ENCODE results near the gene FAAP100.

The FAAP100 gene

DNA sequence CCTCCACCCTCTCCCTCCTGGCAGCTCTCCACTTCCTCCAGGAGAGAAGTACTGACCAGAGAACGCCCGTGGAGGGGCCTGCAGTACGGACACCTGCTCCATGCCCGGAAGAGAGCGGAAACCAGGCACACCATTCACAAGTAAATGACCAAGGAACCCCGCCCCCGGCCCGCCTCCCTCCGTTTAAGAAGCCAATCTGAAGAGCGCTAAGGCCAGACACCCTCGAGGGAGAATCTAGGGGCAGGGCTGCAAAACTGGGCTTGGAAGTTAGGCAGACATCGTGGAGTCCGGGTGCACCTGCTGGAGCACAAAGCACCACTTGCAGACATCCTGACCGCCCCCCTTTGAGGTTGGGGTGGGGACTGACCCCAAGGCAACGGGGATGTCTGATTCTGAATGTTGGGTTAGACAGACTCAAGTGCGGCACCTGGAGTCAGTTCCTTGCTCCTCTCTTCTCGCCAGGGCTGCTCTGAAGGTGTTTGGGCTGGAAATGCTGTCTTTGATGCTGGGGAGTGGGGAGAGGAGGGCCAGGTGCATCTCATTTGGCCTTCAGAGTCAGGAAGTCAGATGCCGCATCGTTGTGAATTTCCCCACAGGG is 964 bp upstream of the FAAP100 start:
- DNase-seq = peak; percentile 73

- no peak for DNase-seq
These were observed 502 bp downstream of the FAAP100 start for GRCh38 chr17:81551458-81552243.

- no peak for DNase-seq
These were observed 1.2 kb downstream of the FAAP100 start for GRCh38 chr17:81550830-81551457.

- no peak for DNase-seq
These were observed 1.9 kb downstream of the FAAP100 start for GRCh38 chr17:81550285-81550684.

DNA sequence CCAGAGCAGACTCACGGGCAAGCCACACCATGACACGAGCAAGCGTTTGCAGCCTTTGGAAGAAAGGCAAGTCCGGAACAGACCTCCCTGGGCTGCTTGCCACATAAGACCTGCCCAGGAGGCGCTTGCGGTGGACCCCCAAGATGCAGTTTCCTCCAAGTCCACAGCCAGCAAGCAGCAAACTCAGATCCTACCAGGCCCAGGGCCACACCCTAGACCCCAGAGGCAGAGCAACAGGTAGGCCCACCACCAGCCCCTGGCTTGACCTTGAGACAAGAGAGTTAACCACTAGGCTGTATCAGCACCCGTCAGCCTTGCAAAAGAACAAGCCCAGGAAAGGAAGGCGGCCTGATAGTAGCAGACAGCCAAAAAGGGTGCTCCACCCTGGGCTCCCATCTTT is 2.3 kb downstream of the FAAP100 start:
- DNase-seq = no peak

DNA sequence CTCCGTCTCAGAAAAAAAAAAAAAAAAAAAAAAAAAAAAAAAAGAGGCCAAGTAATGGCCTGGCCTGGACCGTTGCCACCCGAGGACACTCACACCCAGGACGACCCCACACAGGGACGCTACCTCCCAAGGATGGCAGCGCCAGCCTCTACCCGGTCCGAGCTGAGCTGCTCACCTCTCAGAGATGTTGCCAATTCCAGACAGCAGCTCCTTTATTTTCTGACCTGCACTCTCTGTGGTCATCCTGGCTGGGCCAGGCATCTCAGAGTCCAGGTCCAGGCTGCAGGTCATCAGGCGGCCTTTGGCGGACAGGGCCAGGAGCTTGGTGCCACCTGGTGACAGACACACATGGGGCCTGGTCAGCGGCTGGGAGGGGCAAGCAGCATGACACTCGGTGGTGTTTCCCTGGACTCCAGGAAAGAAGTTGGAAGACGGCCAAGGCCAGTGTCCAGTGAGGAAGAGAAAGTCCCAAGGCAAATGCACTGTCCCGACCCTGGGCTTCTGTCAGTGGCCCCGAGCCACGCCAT is 3.1 kb downstream of the FAAP100 start:
- DNase-seq = no peak

DNA sequence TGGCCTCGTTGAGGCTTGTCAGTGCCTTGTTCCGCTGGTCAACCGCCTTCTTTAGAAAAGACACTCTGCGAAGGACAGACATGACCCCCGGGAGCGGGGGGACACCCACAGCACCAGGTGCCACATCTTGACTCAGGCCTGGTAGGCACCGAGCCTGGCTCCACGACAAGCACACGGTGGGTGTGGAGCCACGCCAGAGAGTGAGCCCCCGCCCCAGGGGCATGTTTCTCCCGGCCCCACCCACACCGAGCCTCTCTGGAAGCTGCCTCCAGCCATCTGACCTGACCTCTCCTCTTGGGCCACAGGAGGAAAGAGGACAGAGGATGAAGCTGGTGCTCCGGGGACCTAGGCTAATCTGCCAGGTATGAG is 4.6 kb downstream of the FAAP100 start:
- no peak for DNase-seq

- DNase-seq = no peak
These were observed 5.1 kb downstream of the FAAP100 start for GRCh38 chr17:81546906-81547613.

- no peak for DNase-seq
These were observed 6.8 kb downstream of the FAAP100 start for GRCh38 chr17:81545160-81545949.

GRCh38 chr17:81544281-81544974 is 7.7 kb downstream of the FAAP100 start:
- no peak for DNase-seq

DNA sequence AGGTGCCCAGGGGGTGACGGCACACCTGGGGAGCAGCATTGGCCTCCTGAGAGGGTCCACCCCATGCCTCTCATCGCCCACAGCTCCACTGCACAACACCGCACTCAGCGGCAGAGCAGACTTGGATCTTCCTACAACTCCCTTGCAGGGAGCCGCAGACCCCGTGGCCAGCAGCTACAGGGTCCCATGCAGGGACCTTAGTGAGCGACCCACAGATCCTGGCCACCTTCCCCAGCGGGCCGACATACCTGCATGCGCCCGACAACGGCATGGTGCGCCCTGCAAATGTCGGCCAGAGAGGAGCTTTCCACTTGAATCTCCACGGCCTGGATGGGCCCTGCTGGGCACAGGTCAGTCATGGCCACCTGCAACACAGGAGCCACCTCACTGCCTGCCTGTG is 8.4 kb downstream of the FAAP100 start:
- DNase-seq = no peak

GRCh38 chr17:81543339-81543675 is 8.8 kb downstream of the FAAP100 start:
- no peak for DNase-seq

DNA sequence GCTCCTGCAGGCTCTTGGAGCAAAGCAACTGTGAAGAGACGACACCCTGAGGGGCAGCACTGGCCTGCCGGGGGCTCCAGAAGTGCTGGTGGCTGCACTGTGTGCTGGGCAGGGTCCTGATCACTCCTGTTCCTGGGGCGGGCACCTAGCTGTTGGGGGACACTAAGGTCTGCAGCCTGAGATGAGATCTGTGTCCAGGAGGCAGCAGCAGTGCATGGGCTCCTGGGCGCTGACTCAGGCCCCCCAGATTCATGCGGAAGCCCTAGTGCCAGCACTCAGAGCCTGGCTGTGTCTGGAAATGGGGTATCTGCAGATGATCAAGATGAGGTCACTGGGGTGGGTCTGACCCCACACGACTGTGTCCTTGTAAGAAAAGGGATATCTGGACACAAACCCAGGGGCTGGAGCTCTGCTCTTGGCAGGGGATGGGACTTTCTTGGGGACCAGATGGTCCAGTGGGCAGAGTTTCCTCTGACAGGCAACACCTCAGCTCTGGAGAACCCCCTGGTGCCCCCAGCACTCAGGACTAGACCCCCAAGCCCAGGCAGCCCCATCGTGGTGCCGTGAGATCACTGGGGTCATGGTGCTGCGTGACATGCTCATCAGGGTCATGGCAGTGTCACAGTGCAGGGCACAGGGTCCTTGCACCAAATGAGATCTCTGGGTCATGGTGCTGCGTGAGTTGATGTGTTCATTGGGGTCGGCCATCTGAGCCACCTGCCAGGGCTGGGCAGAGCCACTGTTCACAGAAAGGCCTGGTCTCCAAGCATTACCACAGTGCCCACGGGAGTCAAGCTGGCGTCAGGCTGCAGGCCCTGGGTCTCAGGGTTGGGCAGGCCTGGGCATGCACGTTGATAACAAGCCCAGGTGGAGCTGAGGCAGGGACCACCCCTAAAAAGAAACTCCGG is 9.5 kb downstream of the FAAP100 start:
- no peak for DNase-seq

GRCh38 chr17:81541123-81541522 is 11.0 kb downstream of the FAAP100 start:
- no peak for DNase-seq

DNA sequence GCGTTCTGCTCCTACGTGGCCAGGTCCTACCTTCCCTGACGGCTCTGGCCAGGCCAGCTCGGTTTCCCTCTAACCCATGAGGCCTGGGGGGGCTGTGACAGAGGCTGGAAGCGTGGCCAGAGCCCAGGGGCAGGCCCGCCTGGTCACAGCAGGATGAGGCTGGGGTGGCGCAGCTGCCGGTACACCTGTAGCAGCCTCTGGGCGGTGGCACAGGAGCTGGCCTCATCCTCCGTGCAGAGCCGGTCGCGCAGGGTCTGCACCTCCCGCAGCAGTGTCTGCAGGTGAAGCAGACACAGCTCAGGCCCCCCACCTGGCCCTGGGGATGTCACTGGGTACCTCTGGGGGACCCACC is 11.5 kb downstream of the FAAP100 start:
- no peak for DNase-seq

- no peak for DNase-seq
These were observed 12.0 kb downstream of the FAAP100 start for GRCh38 chr17:81539961-81540675.

GRCh38 chr17:81539571-81539900 is 12.6 kb downstream of the FAAP100 start:
- DNase-seq = no peak

DNA sequence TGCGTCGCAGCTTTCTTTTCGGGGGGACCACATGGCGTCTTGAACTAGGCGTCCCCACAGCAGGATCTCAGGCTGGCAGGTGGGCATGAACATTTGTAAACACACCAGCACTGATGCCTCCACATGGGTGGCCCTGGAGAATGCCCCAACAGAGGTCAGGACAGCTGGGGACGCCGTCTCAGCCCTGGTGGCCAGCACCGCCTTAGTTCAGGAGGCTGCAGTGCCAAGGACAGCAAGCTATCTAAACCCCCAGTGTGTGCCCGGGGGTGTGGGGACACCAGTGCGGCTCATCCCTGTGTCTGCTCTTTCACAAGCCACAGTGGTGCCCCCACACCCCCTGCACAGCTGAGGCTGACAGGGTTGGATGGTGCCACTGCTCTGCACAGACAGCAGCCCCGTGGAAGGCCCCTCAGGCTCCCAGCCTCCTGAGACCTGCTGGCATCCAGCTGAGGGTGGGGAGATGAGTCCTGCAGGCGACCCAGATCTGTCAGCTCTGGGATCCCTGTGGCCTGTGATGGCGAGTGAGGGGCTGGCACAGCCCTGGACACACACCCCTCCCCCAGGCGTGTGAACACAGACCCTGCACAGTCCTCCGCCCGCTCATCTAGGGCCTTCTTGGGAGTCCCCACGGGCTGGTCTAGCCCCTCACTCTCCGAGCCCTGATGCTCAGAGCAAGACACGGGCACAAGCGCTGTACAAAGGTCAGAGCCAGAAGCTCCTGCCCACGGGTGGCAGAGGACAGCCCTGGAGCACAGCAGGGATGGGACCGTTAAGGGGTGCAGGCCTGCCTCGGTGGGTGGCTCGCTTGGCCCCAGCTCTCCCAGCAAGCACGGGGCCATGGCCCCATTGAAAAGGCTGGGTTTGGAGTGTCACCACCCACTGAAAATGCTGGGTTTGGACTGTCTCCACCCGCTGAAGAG is 13.2 kb downstream of the FAAP100 start:
- DNase-seq = no peak

- DNase-seq = no peak
These were observed 14.1 kb downstream of the FAAP100 start for GRCh38 chr17:81537856-81538555.

Data from CD4-positive, alpha-beta T cell treated with Interleukin-15 for 1 hour (primary cell).